Non-pigmented ciliary epithelial cell (primary cell): ENCODE measurements around the gene MYL3.

ENCODE experiments used
- DNase-seq: peaks from one replicate; pipeline ENCODE4 v3.0.0-alpha.2; 2010; ENCODE audit warnings: low read depth

The MYL3 gene

DNA sequence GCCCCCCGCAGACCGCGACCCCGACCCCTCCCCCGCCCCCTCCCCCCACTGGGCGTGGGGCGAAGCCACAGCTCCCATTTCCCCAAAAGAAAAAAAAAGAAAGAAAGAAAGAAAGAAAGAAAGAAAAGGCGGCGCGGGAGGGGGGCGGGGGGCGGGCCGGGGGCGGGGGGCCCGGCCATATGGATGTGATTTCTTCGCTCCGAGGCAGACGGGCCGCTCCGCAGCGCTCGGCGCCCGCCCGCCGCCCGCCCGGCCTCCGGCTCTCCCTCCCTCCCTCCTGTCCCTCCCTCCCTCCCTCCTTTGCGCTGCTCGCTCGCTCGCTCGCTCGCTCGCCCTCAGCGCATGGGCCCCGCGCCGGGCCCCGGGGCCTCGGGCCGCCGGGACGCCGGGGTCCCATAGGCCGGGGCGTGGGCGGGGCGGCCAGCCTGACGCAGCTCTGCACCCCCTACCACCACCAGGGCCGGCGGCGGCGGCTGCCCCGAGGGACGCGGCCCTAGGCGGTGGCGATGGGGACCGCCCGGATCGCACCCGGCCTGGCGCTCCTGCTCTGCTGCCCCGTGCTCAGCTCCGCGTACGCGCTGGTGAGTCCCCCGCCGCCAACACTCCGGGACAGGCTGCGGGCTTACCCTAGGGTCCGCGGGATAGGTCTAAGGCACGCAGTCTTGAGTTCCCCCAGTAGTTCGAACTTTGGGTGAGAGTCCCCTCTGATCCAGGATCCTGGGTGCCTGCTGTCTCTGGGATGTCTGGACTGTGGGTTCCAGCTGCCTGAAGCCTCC, 20.0 kb upstream of the MYL3 start:
- no peak for DNase-seq

DNA sequence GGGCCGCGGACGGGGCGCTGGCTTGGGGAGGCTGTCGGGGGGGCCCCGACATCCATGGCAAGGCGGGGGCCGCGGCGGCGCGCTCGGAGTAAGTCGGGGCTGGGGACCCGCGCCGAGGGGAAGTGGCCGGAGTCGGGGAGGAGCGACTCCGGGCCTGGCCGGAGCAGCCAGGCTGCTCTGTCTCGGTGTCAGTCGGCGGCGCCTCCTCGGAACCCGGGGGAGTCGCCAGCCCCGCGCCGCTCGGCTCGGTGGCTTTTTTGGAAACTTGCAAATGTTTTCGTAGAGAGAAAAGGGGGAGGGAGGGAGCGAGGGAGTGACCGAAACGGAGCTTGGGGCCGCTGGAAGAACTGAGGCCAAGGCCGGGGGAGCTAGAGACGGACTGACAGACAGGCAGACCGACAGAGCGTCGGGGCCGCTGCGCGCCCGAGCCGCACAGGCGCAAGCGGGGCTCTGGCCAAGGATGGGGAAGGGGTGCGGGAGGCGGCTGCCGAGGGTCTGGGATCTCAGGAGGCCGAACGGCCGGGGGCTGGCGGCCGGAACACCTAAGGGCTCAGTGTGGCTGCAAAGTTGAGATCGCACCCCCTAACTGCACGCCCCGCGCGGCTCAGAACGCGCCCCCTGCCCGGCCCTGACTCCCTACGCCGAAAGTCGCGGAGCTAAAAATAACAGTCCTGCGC, 19.3 kb upstream of the MYL3 start:
- no peak for DNase-seq

DNA sequence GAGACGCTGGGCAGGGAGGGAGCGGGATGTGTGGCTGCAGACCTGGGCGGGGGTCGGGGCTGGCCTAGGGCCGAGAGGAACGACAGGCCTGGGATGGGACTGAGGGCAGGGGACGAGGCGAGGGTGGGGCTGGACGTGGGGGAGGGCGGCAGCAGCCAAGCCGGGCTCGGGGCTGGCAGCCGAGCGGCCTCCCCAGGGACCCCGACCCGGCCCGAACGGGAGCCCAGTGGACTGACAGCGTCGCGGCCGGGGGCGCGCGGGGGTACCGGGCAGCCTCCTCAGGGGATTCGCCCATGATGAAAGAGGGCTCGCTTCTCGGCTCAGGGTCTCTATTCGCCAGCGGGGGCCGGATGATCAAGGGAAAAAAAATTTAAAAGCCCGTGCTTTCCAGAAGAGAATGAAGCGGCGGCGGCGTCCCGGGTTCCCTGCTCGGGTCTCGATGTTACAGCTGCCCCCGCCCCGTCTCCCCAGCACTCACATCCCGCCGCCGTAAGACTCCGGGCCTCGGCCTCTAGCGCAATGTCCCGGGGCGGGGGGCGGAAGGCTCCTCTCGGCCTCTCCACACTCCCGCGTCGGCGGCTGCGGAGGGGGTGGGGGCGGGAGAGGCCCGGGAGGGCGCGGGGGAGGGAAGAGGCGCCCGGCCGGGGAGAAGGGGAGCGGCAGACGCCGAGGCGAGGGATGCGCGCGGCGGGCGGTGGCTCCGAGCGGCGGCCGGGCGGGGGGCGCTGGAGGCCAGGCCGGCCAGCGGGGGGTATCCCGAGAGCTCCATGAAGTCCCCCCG, 18.5 kb upstream of the MYL3 start:
- no peak for DNase-seq

DNA sequence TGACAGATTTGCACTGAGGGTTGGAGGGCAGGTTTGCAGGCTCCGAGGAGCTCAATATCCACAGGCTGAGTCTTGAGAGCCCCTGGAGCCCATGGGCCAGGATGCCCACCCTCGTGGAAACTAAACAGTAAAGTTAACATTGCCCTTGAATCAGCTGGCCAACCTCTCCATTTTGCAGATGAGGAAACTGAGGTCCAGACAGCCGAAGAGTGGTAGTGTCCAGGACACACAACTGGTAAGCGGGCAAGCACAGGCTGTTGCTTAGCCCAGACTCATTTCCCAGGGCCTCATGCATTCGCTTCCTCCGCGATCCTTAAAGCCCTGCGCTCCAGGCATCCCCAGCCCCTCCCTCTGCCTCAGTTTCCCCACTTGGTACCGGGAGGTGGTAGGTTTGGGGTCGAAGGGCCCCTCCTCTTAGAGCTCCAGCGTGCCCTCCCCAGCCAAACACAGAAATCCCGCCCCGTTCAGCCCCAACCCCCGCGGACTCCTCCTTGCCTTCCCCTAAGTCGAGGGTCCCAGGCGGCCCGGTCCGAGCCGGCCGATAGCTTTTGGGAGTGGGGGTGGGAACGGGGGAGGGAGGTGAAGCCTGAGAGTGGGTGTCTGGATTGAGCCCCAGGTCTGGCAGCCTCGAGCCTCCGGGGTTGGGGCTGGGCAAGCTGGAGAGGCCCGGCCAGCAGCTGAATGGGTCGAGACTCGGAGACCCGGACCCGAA, 17.8 kb upstream of the MYL3 start:
- DNase-seq = no peak

DNA sequence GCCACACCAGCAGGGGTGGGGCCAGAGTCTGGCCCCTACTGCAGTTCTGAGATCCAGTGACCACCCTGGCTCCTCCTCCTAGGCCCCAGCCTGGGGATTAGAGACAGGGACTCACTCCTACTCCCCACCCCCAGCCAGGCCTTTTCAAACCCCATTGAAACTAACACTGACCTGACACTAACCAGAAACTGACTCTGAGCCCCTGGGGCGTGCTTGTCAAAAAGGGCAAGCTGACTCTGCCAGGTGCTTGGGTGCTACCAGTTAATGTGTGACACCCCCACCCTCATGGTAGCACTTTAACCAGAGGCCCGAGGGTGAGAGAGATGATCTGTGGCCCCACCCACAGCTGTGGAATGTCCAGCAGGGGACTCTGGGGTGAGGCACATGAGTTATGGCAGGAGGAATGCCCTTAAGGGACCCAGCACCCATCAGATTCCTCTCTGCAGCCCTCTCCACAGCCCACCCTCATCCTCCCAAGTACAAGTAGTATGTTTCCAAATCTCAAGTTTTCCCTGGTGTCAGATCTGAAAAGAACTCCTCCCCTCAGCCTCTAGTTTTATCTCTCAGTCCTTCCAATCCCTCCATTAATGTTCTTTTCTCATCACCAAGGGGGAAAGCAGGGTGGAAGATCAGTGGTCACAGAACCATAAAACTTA, 15.7 kb upstream of the MYL3 start:
- no peak for DNase-seq

DNA sequence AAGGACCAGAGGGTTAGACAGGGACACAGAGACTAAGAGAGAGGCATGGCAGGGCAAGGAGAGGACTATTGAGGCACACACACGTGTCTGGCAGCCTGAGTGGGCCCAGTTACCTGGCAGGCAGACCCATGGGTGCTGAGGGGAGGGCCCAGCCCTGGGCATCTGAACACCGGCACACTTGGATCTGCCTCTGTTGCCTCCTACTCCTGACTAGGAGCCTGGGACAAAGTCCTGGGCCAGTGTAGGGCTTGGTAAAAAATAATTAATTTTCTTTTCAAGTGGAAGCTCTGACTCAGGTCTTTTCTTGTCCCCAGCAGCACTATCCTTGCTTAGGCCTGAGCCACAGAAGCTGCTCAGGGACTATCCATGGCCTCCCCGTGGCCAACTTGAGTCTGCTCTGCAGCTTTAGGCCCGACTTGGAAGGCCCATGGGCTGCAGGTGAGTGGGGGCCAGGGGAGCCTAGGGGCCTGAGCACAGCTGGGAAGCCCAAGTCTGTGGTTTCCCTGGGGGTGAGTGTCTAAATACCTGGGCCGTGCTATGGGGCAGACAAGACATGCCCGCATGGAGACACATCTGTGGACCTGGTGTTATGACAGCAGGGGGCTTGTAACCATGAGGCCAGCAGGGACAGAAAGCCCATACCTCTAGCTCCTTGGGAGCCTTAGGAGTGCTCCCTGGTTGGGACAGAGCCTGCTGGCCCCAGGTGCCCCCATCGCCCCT, 14.3 kb upstream of the MYL3 start, which contains the start of gene PTH1R:
Gene PTH1R (plus strand): TSS at position 316 of the 720 bp plus-strand sequence. CDS start 5,839 bp downstream, outside the sequence.
- DNase-seq = no peak

DNA sequence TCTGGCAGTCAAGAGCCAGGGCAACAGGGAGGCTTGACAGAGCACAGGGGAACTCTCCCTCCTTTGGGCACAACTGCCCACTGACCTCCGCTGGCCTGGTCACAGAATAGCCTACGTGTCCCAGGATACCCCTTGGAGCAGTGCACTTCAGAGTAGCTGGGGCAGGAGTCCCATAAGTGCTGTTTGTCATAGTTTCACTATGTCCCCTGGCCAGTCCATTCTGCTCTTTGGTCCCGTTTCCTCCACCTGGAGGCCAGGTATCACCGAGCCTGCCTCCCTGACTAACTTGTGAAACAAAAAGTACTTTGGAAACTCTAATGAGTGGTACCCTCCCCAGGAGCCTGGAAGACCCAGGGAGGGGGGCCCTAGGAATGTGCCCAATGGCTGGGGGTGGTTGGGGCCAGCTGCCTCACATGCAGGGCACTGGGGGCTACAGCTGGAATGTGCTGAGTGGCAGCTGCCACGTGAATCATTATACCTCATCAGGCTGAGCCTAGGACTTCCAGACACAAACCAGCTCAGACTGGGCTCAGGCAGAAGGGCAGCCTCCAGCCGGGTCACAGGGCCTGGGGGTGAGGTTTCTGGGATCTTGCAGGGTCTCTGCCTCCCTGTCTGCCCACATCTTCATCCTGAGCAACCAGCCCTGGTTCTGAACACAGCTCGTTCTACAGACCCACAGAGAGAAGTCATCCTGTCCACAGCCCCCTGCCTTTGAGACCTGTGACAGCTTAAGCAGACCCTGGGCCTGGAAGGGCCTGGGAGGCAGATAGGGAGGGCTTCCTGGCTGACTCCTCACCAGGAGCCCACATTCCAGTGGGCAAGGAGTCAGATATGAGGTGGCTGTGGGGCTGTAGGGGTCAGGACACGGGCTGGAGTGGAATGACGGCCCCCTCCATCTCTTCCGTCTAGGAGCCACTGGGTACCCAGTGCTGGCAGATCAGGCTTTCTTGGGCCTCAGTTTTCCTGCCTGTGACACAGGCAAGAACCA, 13.4 kb upstream of the MYL3 start:
- DNase-seq = no peak

DNA sequence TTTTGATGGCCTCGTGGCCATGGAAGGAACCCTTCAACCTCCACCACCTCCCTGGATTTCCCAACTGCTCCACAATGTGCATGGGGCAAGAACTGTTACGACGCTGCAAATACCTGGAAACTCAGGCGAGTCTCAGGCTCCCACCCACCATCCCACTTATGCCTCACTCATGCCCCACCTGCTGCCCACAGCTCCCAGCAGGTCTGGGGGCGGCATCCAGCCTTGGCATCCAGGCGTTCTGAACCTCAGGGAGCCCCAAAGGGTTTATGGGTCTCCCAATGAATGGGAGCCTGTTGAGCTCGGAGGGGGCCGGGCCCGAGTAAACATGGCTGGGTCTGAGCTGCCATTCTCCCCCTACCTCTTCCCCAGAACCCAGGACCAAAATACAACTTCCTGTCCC, 12.3 kb upstream of the MYL3 start:
- no peak for DNase-seq

DNA sequence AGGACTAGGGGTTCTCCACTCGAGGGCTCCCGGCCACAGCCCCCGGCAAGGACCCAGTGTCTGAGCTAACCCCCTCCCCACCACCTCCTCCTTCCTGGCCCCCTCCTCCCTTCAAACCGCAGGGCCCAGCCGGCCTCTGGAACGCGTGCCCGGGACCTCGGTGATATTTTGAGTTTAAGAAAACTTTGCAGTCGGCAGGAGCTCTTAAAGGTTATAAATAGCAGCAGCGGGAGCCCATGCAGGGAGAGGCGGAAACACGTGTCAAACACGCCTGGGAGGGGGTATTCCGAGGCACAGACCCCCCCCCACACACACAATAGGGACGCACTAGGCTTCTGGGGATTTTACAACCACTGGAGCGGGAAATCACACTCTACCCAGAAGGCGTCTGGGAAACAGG, 11.2 kb upstream of the MYL3 start:
- DNase-seq = no peak

DNA sequence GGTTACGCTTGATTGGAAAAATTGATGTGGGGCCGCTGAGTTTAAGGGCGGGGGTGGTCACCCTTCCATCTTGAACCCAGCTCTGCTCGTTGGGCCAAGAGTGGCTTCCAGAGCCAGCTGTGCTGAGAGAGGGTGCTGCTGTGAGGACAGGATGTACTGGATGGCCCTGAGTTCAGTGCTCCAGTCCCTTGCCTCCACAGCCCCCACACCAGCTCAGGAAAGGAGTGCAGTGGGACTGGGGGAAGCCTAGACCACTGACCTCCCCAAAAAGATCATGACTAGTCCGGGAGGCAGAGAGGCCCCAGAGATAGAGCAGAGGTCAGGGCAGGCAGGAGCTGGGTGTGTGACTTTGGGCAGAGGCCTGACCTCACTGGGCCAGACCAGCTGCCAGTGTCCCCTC, 10.3 kb upstream of the MYL3 start:
- DNase-seq = no peak

DNA sequence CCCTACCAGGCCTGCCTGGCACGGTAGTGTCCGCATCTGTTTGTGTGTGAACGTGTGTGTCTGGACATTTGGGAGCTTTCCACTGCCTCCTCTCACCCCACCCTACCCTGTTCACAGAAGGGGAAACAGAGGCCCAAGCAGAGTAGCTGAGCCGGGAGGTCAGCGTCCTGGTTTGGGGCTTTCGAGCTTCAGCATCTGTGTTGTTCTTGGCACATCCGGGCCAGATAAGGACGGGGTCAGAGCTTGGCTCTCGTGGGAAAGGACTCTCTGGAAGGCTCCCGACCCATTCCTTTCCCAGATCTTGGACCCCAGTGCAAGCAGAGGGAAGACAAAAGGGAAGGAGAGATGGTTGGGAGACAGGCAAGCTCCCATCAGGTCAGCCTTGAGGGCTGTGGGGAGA, 8.0 kb upstream of the MYL3 start:
- no peak for DNase-seq

DNA sequence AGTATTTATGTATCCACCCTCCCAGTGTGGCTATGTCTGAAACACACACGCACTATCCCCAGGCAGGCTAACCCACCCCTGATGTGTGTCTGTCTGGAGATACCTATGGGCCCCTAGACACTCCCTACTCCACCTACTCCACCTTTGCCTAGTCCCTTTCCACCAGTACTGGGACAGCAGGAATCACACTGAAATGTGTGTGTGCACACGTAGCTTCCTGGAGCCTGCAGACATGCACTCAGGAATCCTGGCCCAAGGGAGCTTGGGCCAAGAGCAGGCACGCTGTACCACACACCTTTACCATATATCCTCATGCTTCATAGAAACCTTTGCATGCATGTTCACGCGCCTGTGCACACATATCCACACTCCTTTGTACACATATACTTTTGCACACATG, 7.4 kb upstream of the MYL3 start:
- no peak for DNase-seq

DNA sequence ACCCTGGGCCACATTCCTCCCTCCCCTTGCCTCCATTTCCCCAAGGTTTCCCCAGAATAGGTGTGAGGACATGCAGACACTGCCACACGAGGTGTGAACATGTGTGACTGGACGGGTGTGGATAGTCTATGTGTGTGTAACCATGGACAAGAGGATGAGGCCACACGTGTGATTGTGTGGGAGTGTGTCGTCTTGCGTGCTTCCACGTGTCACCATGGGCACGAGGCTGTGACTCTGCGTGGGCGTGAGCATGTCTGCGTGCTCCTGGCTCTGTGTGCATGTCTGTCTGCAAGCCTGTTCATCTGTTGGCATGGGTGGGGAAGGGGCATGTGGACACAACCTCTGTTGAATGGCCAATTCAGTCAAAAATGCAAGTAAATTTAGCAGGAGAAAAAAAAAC, 6.2 kb upstream of the MYL3 start:
- no peak for DNase-seq

DNA sequence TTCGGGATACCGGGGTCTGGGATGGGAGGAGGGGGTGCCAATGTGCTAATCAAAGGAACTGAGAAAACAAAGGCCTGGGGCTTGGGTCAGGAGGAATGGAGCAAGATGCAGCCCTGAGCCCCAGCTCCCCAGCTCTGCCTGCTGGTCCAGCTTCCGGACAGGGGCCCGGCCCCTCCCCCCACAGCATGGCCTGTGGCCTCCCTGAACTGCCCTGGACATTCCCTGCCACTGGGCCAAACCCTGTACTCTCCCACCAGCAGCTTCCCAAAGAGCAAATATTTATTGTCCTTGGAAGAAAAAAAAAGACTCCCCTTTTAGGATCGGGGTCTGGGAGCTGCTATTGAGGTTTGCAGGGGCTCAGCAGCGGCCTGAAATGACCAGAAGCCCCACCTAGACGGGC, 5.7 kb upstream of the MYL3 start:
- no peak for DNase-seq

DNA sequence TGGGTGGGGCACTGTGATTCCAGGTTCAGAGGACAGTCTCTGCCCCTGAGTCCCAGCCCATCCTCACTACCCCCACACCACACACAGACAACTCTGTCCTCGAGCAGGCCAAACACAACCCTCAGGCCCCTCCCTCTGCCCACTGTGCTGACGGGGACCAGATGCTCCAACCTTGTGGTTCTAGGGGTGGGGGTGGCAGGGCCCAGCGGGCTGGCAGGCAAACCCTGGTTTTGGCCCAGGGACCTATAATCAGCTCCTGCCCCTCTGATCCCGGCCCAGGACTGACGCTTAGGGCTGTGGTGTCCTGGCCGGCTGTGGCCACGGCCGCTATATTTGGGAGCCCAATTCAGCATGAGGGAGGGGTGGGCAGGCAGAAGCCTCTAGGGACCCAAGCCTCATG, 5.0 kb upstream of the MYL3 start:
- DNase-seq = no peak

DNA sequence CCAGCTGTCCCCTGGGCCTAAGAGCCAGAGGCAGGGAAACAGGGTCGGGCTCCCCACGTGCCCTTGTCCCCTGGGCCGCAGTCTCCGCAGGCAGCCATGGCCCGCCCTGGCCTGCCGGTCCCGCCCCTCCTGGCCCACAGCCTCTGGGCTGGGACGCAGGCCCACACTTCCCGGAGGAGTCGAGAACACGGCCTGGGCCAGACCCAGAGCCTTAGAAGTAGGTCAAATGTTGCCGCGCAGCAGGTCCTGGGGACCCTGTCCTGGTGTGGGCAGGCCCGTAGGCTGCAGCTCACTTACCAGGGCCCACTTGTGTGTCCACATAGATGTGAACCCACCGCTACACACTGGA, 4.3 kb upstream of the MYL3 start:
- no peak for DNase-seq

DNA sequence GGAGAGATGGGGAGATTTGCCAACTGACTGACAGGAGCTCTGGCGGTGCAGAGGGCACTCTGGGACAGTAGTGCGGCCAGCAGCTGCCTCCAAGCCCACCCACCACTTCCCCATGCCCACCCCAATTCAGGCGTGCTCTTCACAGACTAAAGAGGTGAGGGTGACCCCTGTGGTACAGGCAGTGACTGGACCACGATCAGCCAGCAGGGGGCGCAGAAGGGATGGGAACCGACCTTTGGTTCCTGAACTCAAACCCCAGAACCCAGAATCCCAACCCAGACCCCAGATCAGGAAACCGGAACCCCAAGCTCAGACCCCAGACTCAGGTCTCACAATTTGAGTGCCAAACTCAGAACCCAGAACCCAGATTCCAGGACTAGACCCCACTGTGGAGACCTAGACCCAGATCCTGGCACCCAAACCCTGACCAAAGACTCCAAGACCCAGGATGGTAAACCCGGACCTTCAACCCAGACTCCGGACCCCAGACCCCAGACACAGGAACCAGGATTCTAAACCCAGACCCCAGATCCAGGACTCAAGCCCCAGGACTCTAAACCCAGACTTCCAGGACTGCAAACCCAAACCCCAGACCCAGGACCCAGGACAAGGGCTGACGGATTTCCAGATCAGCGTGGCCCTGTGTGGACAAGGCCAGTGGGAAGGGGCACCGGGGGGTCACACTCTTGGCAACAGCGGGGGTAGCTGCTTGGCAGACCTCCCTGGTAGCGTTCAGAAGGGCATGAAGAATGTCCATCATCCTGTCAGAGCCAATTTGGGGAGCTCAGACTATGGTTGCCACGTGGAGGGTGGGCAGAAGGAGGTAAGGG, 3.7 kb upstream of the MYL3 start:
- DNase-seq = no peak

DNA sequence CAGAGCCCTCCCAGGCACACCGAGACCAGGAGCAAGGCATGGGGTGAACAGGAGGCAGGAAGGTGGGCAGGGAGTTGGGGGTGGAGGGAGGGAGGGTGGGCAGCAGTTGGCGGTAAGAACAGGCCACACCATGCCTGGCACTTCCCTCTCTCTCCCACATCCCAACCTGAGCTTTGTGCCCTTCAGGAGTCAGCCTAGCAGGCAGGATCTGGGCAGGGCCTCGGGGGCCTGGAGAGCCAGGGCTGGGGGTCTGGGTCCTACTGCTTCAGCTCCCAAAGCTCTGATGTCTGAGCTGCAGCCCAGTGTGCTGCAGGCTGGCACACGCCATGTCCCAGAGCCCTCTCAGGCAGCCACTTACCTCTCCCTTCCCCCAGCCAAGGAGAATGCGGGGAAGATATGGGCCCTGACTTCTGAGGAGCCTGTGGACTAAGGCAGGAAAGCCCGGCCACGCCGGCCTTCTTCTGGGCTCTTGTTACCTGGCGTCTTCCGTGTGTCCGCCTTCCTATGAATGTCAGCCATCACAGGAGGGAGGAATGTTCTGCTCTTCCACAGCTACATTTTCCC, 2.9 kb upstream of the MYL3 start:
- DNase-seq = no peak

DNA sequence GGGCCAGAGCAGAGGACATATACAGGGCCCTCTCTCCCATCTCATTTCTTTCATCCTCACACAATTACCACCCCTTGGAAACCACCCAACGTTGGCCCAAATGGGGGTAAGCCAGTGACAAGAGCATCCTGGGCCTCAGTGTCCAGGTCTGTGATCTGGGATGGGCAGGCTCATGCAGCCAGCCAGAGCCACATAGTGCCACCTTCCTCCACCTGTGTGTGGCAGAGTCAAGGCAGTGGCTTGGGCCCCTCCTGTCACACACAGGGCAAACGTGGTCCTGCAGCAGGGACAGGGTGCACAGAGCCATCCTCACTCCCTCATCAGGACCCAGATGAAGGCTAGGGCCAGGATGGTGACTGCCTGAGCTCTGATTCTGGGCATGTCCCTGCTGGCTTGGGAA, 2.3 kb upstream of the MYL3 start:
- DNase-seq = no peak
